NT2/D1 (cell line): ENCODE measurements around the gene GLB1L3.

ENCODE experiments used
- SUZ12 ChIP-seq: IDR thresholded peaks from 2 replicates; pipeline ENCODE4 v1.6.1; 2011; ENCODE audit not compliant: insufficient read length, insufficient read depth; ENCODE audit errors: extremely low read depth
- YY1 ChIP-seq: IDR thresholded peaks from 2 replicates; pipeline ENCODE4 v1.6.1; 2011; ENCODE audit not compliant: insufficient read length, insufficient read depth
- ZNF274 ChIP-seq: IDR thresholded peaks from 2 replicates; pipeline ENCODE4 v1.6.1; 2011; ENCODE audit warnings: mild to moderate bottlenecking, low read depth, low read length

- TF ChIP-seq ZNF274 (no peak), YY1 (no peak), SUZ12 (no peak)
Observed at GRCh38 chr11:134246100-134246499, 30.1 kb upstream of the GLB1L3 start.
